HepG2 (cell line): ENCODE measurements around the gene SLX9. TPM values are rescaled to one million over a fixed set of nuclear protein-coding genes. Genes with fewer than 3 reads are reported as not detected.

ENCODE experiments used
- ASH2L ChIP-seq: fragments of 300-600, 200-600 bp; sonication (generic); IDR thresholded peaks from 2 replicates; pipeline ENCODE4 v1.7.0; 2017; ENCODE audit warnings: low read depth, mild to moderate bottlenecking, moderate library complexity, mixed read lengths, low read length; ENCODE audit not compliant: insufficient read length
- FOXK1 ChIP-seq: sonication (generic); formaldehyde crosslinking; IDR thresholded peaks from 2 replicates; pipeline ENCODE4 v1.4.0; 2020; ENCODE audit warnings: low read depth, missing genetic modification reagents, borderline replicate concordance
- GATAD1 ChIP-seq: IDR thresholded peaks from 2 replicates; pipeline ENCODE4 v1.6.1; 2016; ENCODE audit warnings: missing genetic modification reagents, missing compliant biosample characterization
- GZF1 ChIP-seq: sonication (generic); formaldehyde crosslinking; IDR thresholded peaks from 2 replicates; pipeline ENCODE4 v1.5.1; 2020; ENCODE audit warnings: mild to moderate bottlenecking, missing genetic modification reagents
- HIC2 ChIP-seq: sonication (generic); formaldehyde crosslinking; IDR thresholded peaks from 2 replicates; pipeline ENCODE4 v1.9.0; 2022; ENCODE audit warnings: low read depth, missing genetic modification reagents
- HMG20A ChIP-seq: IDR thresholded peaks from 2 replicates; pipeline ENCODE4 v1.6.1; 2016; ENCODE audit warnings: borderline replicate concordance
- KDM4B ChIP-seq: sonication (generic); formaldehyde crosslinking; IDR thresholded peaks from 2 replicates; pipeline ENCODE4 v1.4.0; 2020; ENCODE audit warnings: missing genetic modification reagents
- NFE2L1 ChIP-seq: sonication (generic); formaldehyde crosslinking; IDR thresholded peaks from 2 replicates; pipeline ENCODE4 v1.4.0; 2020; ENCODE audit warnings: missing genetic modification reagents, mild to moderate bottlenecking, borderline replicate concordance
- NFYB ChIP-seq: sonication (generic); formaldehyde crosslinking; IDR thresholded peaks from 2 replicates; pipeline ENCODE4 v1.4.0; 2020; ENCODE audit warnings: missing genetic modification reagents
- NKX3-1 ChIP-seq: sonication (generic); formaldehyde crosslinking; IDR thresholded peaks from 2 replicates; pipeline ENCODE4 v1.5.0; 2020; ENCODE audit warnings: missing genetic modification reagents
- POLR2G ChIP-seq: fragments of 200-400 bp; formaldehyde crosslinking; IDR thresholded peaks from 2 replicates; pipeline ENCODE4 v1.6.1; 2018; ENCODE audit warnings: mild to moderate bottlenecking, low read depth, low read length, moderate library complexity
- RARA ChIP-seq: IDR thresholded peaks from 2 replicates; pipeline ENCODE4 v1.6.1; 2016; ENCODE audit warnings: missing genetic modification reagents, missing compliant biosample characterization
- RFXAP ChIP-seq: sonication (generic); formaldehyde crosslinking; IDR thresholded peaks from 2 replicates; pipeline ENCODE4 v1.4.0; 2020; ENCODE audit warnings: missing genetic modification reagents, borderline replicate concordance
- RXRB ChIP-seq: IDR thresholded peaks from 2 replicates; pipeline ENCODE4 v1.6.1; 2016; ENCODE audit warnings: borderline replicate concordance, missing genetic modification reagents, missing compliant biosample characterization
- SIN3A ChIP-seq: IDR thresholded peaks from 2 replicates; pipeline ENCODE4 v1.6.1; 2011; ENCODE audit warnings: low read depth, mild to moderate bottlenecking, control low read depth, low read length, borderline replicate concordance
- SKIL ChIP-seq: sonication (generic); formaldehyde crosslinking; IDR thresholded peaks from 2 replicates; pipeline ENCODE4 v1.8.0; 2022; ENCODE audit warnings: missing genetic modification reagents, mild to moderate bottlenecking, moderate library complexity, borderline replicate concordance
- STAG1 ChIP-seq: sonication (generic); formaldehyde crosslinking; IDR thresholded peaks from 2 replicates; pipeline ENCODE4 v1.4.0; 2020; ENCODE audit warnings: missing genetic modification reagents
- TCF7 ChIP-seq: sonication (generic); IDR thresholded peaks from 2 replicates; pipeline ENCODE4 v1.6.1; 2016; ENCODE audit warnings: antibody characterized with exemption, low read depth
- ZEB1 ChIP-seq: IDR thresholded peaks from 2 replicates; pipeline ENCODE4 v1.6.1; 2012; ENCODE audit warnings: mild to moderate bottlenecking, low read depth, inconsistent platforms; ENCODE audit not compliant: insufficient replicate concordance
- ZNF12 ChIP-seq: sonication (generic); formaldehyde crosslinking; IDR thresholded peaks from 2 replicates; pipeline ENCODE4 v1.5.0; 2020; ENCODE audit warnings: missing genetic modification reagents
- ZNF143 ChIP-seq: sonication (generic); formaldehyde crosslinking; IDR thresholded peaks from 2 replicates; pipeline ENCODE4 v1.4.0; 2020; ENCODE audit warnings: missing genetic modification reagents
- ZNF501 ChIP-seq: sonication (generic); formaldehyde crosslinking; IDR thresholded peaks from 2 replicates; pipeline ENCODE4 v1.5.1; 2020; ENCODE audit warnings: mild to moderate bottlenecking, moderate library complexity, missing genetic modification reagents
- ZNF567 ChIP-seq: sonication (generic); formaldehyde crosslinking; IDR thresholded peaks from 2 replicates; pipeline ENCODE4 v1.8.1; 2023; ENCODE audit warnings: mild to moderate bottlenecking, missing genetic modification reagents, borderline replicate concordance
- ZNF660 ChIP-seq: sonication (generic); formaldehyde crosslinking; IDR thresholded peaks from 2 replicates; pipeline ENCODE4 v1.5.1; 2020; ENCODE audit warnings: mild to moderate bottlenecking, low read depth, missing genetic modification reagents, borderline replicate concordance
- ZNF674 ChIP-seq: sonication (generic); formaldehyde crosslinking; IDR thresholded peaks from 2 replicates; pipeline ENCODE4 v1.5.0; 2020; ENCODE audit warnings: low read depth, mild to moderate bottlenecking, missing genetic modification reagents
- polyA plus RNA-seq, 8 experiments: library from polyadenylated mRNA; depleted of rRNA in 3 of 8; stranded (reverse) in 7 of 8; unstranded in 1 of 8; fragments of >200 nt; fragmentation: Illumina TruSeq in 4 of 8; extraction: Trizol in 4 of 8; gene quantifications; 2 replicates each; pipeline versions ENCODE4 v1.2.1 to v1.2.3, GENCODE V29; 2011 to 2016; ENCODE audit warnings: low read depth in 4 of 8, missing spikeins in 1 of 8, mixed read lengths in 1 of 8; ENCODE audit not compliant: insufficient read depth in 1 of 8
- total RNA-seq, 5 experiments: library from RNA; depleted of rRNA; stranded (reverse); fragments of >200 nt; fragmentation: Illumina TruSeq; extraction: Trizol; gene quantifications; 2 replicates each; pipeline ENCODE4 v1.2.3, GENCODE V29; 2016; ENCODE audit warnings: low read depth in 1 of 5
- TF ChIP-seq, protein P1 (sequence below): sonication (generic); formaldehyde crosslinking; IDR thresholded peaks from 2 replicates; pipeline ENCODE4 v1.8.1; 2023; ENCODE audit warnings: mild to moderate bottlenecking, missing genetic modification reagents

SLX9 gene
- total and polyA plus RNA-seq, 2 of the 13 experiments (the other 11 are each of a cell fraction or from before 2014, with no cell fraction given): 21.0 to 47.1 TPM

GRCh38 chr21:45013260-45013841 is 73.5 kb downstream of the SLX9 start (continued):
- TF ChIP-seq ZNF501 (no peak), ASH2L (no peak), FOXK1 (CRISPR knock-in tag) (0 out of 2 replicates have a peak, but pooled peaks have one; percentile 45), NFE2L1 (CRISPR knock-in tag) (no peak), NFYB (CRISPR knock-in tag) (no peak), ZNF143 (CRISPR knock-in tag) (peak; percentile 65; the same call in 1 of the 2 replicates), POLR2G (0 out of 2 replicates have a peak, but pooled peaks have one; percentile 44), RXRB (peak; percentile 88), KDM4B (CRISPR knock-in tag) (peak; percentile 87; the same call in 1 of the 2 replicates), SIN3A (peak; percentile 46; the same call in 1 of the 2 replicates), ZNF674 (CRISPR knock-in tag) (no peak), ZNF12 (CRISPR knock-in tag) (peak; percentile 54; the same call in 1 of the 2 replicates), ZNF567 (CRISPR knock-in tag) (peak; percentile 55; the same call in 1 of the 2 replicates), SKIL (CRISPR knock-in tag) (peak; percentile 81), NKX3-1 (CRISPR knock-in tag) (0 out of 2 replicates have a peak, but pooled peaks have one; percentile 42), HMG20A (CRISPR knock-in tag) (peak; percentile 67; the same call in 1 of the 2 replicates), RARA (CRISPR knock-in tag) (peak; percentile 94), GATAD1 (CRISPR knock-in tag) (0 out of 2 replicates have a peak, but pooled peaks have one; percentile 44), GZF1 (peak; percentile 63; the same call in 1 of the 2 replicates), STAG1 (CRISPR knock-in tag) (peak; percentile 66), TCF7 (0 out of 2 replicates have a peak, but pooled peaks have one; percentile 20), ZNF660 (CRISPR knock-in tag) (no peak), RFXAP (peak; percentile 41; the same call in 1 of the 2 replicates), ZEB1 (no peak), HIC2 (CRISPR knock-in tag) (peak; percentile 86)
- TF ChIP-seq, protein P1, sequence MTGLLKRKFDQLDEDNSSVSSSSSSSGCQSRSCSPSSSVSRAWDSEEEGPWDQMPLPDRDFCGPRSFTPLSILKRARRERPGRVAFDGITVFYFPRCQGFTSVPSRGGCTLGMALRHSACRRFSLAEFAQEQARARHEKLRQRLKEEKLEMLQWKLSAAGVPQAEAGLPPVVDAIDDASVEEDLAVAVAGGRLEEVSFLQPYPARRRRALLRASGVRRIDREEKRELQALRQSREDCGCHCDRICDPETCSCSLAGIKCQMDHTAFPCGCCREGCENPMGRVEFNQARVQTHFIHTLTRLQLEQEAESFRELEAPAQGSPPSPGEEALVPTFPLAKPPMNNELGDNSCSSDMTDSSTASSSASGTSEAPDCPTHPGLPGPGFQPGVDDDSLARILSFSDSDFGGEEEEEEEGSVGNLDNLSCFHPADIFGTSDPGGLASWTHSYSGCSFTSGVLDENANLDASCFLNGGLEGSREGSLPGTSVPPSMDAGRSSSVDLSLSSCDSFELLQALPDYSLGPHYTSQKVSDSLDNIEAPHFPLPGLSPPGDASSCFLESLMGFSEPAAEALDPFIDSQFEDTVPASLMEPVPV (CRISPR knock-in tag): no peak
